SIG-M5 (cell line): Measurements from ENCODE around the gene ARFGAP3.
"Not testable (repeated sequence)": the region's sequence is repeated elsewhere in the genome, so short reads cannot be mapped to it uniquely, and the experiment has no call there.

Experiments used
- DNase-seq: peaks from one replicate; lab custom pipeline; 2025; lab: John Stamatoyannopoulos, UW

The ARFGAP3 gene

DNA sequence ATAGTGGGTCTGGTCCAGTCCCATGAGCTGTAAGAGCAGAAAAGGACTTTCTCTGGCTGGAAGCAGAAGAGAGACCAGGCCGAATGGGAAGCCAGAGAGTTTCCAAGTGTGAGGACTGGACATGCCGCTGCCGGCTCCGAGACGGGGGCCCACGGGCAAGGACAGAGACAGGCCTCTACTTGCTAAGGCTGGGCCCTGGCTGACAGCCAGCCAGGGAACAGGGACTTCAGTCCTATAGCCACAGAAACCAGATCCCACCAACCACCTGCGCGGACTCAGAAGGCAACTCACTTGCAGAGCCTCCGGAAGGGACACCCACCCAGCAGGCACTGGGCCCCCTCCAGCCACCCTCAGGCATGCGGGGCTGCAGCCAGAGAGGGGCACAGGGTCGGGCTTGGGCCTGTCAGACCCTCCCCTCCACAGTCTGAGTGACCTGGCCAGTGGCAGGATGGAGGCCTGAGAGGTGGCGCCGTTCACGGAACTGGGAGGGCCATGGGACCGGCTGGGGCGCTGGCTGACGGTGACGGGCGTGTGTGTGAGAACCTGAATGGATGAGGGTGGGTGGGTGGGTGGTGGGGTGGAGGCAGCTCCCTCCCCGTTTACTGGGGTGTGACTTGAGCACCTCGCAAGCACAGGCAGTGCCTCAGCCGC, 88.6 kb downstream of the ARFGAP3 start:
- DNase-seq = no peak

DNA sequence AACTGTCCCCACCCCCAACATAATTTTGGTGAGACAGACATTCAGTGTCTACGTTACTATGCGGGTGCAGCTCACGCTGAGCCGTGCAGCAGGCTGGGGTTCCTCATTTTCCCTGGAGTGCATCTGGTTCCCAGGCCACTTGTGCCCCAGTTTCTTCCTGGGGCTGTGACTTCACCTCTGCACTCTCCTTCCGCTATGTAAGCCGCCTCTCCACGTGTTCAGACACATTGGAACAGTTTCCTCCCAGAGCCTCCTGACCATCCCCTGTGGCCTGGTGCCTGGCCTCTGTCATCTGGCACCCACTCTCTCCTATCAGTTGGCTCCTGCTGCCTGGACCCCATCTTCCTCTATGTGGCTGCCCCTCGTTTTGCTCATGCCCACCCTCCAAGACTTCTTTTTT, 90.2 kb downstream of the ARFGAP3 start:
- no peak for DNase-seq

DNA sequence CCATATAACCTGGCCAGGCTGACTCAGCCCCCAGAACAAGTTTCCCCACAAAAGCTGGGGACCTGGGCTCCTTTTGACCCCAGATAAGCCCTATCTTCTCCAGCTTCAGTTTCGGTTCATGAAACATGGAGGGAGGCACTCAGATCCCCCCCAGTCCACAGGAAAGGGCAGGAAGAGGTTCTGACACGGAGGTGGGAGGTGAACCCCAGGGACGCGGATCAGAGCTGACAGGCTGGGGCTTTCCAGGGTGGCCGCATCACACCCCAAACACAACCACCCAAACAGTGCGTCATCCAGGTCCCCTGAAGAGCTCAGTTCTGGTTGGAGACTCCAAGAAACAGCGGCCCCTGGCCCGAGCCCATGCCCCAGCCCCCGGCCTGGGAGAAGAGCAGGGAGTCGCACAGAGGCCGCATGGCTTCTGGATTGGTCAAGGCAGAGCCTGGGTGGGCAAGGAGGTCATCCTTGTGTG, 92.1 kb downstream of the ARFGAP3 start:
- DNase-seq = no peak

DNA sequence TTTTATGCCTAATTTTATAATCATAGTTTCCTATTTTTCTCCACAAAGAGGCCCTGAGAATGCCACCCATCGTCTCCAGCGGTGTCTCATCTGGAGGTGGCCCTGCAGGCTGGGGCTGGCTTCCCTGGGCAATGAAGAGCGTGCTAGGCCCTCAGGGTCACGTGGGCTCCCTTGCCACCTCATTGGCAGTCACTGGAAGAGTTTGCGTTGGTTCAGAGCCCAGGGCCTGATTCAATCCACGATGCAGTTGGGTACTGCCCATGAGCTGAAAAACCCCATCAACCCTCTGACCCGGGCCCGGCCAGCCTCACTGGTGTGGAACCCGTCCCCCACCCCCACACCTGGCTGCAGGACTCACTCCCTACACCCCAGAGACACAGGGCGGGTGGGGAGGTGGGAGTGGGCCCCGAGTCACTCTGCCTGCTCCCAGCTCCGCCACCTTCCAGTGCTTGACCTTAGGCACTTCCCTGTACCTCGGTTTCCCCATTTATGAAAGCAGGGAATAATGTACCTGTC, 93.0 kb downstream of the ARFGAP3 start:
- DNase-seq = no peak

DNA sequence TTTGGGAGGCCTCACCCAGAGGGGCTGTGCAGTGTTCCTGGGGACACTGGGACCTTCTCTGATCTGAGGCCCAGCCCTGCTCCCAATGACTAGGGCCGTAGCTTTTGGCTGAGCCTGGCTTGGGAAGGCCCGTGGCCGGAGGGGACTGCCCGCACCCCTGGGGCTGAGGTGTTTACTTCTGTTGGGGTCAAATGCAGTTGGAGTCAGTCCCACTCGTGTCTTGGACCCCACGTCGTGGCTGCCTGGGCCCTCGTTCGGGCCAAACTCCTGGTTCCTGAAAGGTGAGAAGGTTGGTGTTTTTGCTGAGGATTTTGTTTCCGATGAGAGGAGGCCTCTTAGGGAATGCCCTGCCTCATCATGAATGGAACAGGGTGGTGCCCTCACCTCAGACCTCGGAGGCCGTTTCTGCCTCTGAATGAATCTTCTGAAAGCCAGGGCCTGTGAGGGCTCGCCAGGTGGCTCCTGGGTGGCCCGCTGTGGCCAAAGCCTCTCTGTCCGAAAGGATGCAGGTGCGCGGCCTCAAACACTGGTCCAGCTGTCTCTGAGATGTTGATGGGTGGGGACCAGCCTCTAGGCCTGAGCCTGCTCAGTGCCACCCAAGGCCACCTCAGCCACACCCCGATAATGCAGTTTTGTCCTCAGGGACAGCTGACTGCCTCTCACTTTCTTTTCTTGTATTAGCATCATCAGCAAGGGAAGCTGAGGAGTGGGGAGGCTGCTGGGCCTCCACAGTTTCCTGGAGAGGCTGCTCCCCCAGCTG, 96.1 kb downstream of the ARFGAP3 start:
- DNase-seq = no peak

DNA sequence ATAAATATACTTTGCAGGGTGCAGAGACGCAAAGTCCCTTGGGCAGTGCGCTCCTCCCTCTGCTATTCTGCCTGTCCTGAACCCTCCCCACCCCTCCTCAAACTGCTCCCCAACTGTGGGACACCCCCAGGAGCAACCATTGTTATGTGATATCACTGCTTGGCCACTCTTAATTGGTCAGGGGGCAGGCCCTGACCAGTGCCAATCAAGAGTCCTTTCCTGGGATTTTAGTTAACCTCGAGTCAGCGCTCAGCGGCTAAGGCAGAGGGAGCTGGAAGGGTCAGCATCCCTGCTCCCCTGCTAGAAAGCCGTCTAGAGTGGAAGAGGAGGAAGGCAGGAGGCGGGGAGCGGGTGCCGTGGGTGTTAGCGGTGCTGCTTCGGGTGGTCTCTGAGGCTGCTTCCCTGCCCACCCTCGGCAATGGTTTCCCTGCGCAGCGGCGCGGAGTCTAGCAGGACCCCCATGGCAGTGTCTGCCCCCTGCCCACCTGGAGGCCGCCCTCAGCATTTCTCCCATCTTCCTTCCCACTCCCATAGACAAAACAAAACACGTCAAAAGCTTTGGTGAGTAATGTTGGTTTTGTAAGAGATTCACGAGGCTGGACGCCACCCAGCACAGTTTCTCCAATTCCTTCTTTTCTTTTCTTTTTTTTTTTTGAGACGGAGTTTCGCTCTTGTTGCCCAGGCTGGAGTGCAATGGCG, 98.0 kb downstream of the ARFGAP3 start:
- DNase-seq = no peak

DNA sequence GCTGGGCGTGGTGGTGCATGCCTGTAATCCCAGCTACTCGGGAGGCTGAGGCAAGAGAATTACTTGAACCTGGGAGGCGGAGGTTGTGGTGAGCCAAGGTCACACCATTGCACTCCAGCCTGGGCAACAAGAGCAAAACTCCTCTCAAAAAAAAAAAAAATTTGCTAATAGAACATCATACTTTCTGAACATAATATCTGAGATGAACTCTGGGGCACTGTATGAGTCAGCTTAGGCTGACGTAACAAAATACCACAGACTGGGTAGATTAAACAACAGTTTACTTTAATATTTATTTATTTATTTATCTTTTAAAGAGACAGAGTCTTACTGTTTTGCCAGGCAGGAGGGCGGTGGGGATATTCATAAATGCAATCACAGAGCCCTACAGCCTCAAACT, 101.5 kb downstream of the ARFGAP3 start:
- DNase-seq = peak; percentile 22

DNA sequence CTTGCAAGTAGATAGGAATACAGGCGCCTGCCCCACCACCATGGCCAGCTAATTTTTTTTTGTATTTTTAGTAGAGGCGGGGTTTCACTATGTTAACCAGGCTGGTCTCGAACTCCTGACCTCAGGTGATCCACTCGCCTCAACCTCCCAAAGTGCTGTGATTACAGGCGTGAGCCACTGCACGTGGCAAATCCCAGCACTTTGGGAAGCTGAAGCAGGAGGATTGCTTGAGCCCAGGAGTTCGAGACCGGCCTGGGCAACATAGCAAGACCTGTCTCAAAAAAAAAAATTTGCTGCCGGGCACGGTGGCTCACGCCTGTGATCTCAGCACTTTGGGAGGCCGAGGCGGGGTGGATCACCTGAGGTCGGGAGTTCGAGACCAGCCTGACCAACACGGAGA, 102.0 kb downstream of the ARFGAP3 start:
- not testable (repeated sequence) for DNase-seq

DNA sequence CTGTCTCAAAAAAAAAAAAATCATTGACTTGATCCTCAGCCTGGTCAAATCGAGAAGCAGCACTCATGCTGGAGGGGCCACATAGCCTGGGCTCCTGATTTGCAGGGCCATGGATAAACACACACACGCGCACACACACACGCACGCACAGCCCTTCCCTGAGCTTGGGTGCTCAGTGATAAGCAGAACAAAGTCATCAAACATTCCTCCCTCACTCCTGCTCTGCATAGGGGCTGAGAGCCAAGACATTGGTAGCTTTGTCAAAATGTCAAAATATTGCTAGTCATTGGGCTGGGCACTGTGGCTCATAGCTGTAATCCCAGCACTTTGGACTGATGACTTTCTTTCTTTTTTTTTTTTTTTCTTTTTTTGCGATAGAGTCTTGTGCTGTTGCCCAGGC, 102.4 kb downstream of the ARFGAP3 start:
- DNase-seq = no peak

DNA sequence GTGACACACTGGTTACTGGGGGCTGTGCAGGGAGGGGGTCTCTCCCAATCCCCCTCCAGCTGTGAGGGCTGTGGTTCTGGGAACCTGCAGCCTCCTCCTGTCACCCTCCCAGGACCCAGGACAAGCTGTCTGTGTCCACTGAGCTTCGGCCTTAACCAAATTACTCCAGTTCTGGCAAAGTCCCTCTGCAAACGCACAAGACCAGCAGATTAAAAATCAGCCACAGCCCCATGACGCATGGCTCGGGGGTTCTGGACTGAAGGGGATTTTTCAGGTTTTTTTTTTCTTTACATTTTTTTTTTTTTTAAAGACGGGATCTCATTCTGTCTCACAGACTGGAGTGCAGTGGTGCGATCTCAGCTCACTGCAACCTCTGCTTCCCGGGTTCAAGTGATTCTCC, 104.2 kb downstream of the ARFGAP3 start:
- no peak for DNase-seq

DNA sequence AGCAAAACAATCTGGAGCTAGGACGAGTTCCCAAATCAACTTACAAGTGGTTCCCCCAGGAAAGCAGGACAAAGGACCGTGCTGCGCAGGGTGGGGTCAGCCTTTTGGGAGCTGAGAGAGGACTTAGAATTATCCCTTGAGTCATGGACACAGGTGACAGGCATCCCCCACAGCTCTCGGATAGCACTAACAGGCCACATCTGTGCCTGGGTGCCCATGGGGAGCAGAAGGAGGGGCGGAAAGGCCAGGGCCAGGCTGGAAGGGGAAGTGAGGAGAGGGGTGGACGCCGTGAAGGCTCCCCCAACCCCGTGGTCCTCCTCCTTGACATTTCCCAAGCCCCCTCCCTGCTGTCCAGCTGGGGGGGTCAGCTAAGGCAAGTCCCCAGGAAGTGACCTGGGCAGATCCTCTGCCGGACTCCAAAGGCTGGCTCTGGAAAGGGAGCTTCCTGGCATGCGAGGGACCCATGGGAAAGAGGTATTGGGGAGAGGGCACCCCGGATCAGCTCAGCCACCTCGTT, 104.8 kb downstream of the ARFGAP3 start:
- DNase-seq = no peak

DNA sequence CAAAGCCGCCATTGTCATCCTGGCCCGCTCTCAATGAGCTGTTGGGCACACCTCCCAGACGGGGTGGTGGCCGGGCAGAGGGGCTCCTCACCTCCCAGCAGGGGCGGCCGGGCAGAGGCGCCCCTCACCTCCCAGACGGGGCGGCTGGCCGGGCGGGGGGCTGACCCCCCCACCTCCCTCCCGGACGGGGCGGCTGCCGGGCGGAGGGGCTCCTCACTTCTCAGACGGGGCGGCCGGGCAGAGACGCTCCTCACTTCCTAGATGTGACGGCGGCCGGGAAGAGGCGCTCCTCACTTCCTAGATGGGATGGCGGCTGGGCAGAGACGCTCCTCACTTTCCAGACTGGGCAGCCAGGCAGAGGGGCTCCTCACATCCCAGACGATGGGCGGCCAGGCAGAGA, 106.7 kb downstream of the ARFGAP3 start:
- DNase-seq = not testable (repeated sequence)

DNA sequence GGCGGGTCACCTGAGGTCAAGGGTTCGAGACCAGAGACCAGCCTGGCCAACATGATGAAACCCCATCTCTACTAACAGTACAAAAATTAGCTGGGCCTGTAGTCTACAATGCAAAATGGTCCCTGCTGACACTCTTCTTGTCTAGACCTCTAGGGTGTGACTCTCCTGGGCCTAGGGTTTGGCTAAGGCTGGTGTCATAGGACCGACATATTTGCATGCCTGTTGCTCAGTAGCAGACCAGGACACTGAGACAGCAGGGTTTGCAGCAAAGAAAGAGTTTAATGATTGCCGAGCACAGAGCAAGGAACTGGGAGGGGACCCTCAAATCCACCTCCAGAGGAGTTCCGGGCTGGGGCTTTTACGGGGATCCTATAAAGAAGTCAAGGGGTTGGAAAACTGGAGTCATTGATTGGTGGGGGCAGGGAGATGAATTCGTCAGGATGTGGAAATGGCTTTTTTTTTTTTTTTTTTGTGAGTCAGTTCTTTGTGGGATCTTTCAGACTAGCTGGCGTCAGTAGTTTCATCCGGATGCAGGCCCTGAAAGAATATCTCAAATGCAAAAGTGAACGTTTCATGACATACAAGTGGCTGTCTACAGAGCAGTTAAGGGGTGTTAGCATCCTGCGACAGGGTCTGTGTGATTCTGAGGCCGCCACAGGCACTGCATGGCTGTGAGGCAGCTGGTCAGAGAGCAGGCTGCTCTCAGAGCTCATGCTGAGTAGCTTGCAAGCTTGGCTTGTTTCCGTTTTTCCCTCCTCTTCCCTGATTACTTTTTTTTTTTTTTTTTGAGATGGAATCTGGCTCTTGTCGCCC, 109.2 kb downstream of the ARFGAP3 start:
- DNase-seq = no peak
